HG03378 (cell line): ENCODE data around the gene TTC21B.

ENCODE experiments used
- ATAC-seq: cut with Tn5 transposase; IDR thresholded peaks from one replicate; pipeline ENCODE4 v1.9.1; 2021; ENCODE audit warnings: mild to moderate bottlenecking, moderate library complexity; ENCODE audit not compliant: unreplicated experiment

Gene TTC21B

DNA sequence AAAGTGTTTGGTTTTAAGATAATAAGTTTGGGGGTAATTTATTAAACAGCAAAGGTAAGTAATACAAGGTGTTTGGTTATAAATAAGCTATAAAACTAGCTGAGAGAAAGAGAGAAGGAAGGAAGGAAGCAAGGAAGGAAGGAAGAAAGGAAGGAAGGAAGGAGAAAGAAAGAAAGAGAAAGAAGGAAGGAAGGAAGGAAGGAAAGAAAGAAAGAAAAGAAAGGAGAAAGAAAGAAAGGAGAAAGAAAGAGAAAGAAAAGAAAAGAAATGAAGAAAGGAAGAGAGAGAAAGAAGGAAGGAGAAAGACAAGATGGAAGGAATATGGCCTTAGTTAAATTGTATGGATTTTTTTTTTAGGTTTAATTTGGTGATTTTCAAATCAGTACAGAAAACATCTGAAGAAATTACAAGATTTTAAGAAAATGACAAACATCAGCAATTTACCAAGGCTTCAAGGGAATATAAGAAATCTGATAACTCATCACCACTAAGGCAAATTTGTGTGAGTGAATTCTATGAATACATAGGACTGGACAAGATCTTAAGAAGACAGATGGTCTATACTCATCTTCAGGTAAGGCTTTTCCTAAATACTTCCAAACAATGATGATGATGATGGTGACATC lies 113.1 kb downstream of the TTC21B start:
- ATAC-seq: no peak

DNA sequence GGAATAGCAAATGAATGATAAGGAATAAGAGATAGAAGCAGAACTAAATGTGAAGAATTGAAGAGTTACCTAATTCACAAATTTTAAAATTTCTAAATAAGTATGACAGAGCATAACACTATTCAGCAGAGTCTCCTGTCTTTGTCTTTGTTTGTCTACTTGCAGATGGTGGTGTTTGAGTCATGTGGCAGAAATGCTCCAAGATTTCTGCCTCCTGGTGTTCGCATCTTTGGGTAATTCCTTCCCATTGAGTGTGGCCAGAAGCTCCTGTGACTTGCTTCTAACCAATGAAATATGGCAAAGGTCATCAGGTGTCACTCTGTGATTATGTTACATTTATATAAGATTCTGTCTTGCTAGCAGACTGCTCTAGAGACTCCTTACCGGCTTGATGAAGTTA lies 114.0 kb downstream of the TTC21B start:
- no peak for ATAC-seq

DNA sequence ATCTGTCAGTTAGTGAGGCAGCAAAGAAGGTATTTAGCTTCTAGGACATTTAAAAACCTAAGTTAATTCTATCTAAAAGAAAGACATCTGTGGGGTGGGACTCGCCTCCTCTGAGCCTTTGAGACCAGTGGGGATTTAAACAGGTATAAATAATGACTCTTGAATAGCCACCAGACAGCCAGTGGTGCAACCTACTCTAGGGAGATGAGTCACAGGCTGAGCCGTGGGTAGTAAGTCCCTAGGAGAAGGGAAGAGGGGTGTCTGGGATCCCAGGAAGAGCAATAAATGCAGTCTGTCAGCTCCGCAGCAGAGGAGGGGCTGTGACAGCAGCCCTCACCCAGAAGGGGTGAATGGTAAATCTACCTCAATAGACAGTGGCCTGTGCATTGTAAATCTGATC lies 116.5 kb downstream of the TTC21B start:
- ATAC-seq: no peak

- ATAC-seq: no peak
Observed at GRCh38 chr2:165835363-165835762, 118.2 kb downstream of the TTC21B start.

- ATAC-seq: no peak
Observed at GRCh38 chr2:165833156-165833555, 120.4 kb downstream of the TTC21B start.

- no peak for ATAC-seq
Observed at GRCh38 chr2:165827921-165828276, 125.7 kb downstream of the TTC21B start.

GRCh38 chr2:165827016-165827920 lies 126.3 kb downstream of the TTC21B start:
- ATAC-seq: no peak

- ATAC-seq: no peak
Observed at GRCh38 chr2:165825041-165825440, 128.5 kb downstream of the TTC21B start.
